NCI-H446 (cell line): Measurements from ENCODE around the gene PARVB.

Experiments used
- DNase-seq, 2 experiments: peaks; one replicate each; lab custom pipeline; 2025; lab: John Stamatoyannopoulos, UW

PARVB gene

DNA sequence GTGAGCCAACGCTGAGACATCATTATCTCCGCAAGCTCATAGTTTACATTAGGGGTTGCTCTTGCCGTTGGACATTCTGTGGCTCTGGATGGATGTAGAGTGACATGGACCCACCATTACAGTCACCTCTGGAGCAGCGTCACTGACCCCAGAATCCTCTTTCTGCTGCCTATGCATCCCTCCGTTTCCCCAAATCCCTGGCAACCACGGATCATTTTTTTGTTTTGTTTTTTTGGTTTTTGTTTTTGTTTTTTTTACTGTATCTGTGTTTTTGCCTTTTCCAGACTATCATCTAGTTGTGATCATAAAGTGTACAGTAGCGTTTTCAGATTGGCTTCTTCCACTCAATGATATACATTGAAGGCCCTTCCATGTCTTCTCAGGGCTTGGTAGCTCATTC lies 4.0 kb downstream of the PARVB start:
- DNase-seq = no peak

- no peak for DNase-seq
These were observed 5.0 kb downstream of the PARVB start for GRCh38 chr22:44029069-44029468.

GRCh38 chr22:44030051-44030701 lies 6.1 kb downstream of the PARVB start:
- no peak for DNase-seq

- no peak for DNase-seq
These were observed 6.6 kb downstream of the PARVB start for GRCh38 chr22:44030702-44031082.

- DNase-seq = no peak
These were observed 7.3 kb downstream of the PARVB start for GRCh38 chr22:44031158-44031952.

GRCh38 chr22:44032126-44032730 lies 8.1 kb downstream of the PARVB start:
- no peak for DNase-seq

GRCh38 chr22:44033287-44033686 lies 9.2 kb downstream of the PARVB start:
- DNase-seq = no peak

- no peak for DNase-seq
These were observed 9.6 kb downstream of the PARVB start for GRCh38 chr22:44033694-44034093.

DNA sequence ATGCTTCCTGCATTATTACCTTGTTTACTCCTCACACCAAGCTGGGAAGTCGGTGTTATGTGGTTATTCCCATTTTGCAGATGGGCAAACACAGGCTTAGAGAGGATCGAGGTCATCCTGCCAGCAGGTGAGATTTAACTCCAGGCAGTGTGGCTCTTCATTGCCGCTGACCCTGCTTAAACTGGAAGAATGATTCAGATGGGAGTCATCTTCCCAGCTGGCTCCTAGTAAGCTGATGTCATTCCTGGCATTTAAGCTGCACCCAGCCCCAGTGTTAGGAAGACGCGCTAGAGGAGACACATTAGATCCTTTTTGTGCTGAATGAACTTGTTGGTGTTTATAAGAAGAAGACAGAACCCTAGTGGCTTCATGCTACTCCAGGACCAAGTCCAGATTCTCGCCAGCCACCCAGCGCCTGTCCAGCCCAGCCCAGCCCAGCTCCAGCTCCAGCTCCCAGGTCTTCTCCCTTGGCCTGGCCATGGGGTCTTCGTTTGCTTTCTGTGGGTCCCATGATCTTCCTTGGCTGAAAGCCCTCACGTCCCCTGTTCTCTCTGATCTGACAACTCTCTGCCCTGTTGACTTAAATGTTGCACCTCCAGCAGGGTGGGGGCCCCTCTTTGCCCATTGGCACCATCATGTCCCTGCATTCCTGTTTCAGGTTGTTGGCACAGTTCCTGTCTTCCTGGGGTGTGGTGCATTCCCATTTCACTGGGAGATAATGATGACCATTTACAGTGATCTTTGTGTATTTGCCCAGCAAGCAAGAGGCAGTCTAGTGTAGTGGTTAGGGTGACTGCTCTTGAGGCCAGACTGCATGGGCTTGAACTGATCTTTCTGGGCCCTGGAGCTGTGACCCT lies 13.6 kb downstream of the PARVB start:
- DNase-seq = peak in 1 of 2 experiments; percentile 63

GRCh38 chr22:44039566-44040171 lies 15.6 kb downstream of the PARVB start:
- DNase-seq = no peak

GRCh38 chr22:44042249-44043218 lies 18.4 kb downstream of the PARVB start:
- DNase-seq = no peak

DNA sequence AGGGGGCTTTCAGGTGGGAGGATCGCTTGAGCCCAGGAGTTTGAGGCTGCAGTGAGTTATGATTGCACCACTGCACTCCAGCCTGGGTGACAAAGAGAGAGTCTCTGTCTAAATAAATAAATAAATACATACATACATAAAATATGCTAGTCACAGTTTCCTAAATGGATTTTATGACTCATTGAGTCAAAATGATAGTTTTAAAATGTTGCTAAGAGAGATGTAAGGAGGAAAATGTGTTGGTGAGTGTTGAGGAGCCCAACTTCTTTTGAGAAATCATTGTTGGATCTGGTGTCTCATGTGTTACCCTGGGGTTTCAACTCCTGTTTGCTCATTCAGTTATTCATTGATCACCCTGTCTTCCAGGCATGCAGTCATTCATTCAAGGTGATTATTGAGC lies 21.0 kb downstream of the PARVB start:
- no peak for DNase-seq

GRCh38 chr22:44046485-44047141 lies 22.5 kb downstream of the PARVB start:
- DNase-seq = no peak

DNA sequence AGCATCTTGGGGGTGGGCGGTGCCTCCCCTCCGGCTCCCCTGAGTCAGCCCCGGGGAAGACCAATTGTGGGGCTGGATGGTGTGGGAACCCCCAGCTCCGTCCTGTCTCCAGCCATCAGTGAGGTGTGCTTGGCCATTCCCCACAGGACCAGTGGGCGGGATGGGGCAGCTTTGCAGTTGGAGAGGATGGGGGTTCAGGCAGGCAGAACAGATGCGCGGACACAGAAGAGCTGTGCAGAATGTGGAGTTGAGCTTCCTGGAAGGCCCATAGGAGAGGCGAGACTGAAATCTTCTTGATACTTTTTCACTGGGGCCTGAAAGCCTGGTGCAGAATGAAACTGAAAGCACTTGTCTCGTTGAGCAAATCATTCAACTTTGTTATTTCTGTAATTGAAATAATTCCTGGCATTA lies 23.8 kb downstream of the PARVB start:
- DNase-seq = no peak

- DNase-seq = peak; percentile 36 to 83
These were observed 25.6 kb downstream of the PARVB start for GRCh38 chr22:44049486-44050231.

- no peak for DNase-seq
These were observed 26.8 kb downstream of the PARVB start for GRCh38 chr22:44050766-44051355.

DNA sequence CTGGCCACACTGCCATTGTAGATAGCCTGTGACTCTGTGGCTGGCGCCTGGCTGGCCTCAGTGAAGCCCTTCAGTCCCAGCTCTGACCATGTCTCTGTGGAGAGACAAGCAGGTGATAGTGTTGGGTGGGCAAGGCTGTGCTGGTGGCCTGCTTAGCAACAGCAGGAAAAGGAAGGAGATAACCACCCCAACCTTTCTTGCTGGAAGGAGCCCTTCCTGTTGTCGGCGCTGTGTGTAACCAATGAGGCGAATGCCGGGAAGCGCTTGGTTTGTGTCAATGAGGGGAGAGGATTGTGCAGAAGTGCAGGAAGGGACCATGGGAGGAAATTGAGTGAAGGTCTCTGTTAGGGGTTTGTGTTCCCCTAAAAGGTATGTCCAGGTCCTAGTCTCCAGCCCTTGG lies 27.3 kb downstream of the PARVB start:
- DNase-seq = no peak

DNA sequence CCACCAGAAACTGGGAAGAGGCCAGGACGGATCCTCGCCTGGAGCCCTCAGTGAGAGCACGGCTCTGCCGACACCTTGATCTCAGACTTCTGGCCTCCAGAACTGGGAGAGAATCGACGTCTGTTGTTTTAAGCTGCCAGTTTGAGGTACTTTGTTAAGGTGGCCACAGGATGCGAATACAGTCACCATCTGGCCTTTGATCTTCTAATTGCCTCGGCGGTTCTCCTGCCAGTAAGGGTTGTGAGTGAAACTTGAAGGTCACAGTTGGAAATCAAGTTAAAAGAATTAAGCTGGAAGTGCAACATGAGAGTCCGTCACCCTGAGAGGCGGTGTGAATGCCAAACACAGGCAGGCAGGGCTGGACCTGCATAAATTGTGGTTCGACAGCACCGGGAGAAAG lies 27.9 kb downstream of the PARVB start:
- no peak for DNase-seq

DNA sequence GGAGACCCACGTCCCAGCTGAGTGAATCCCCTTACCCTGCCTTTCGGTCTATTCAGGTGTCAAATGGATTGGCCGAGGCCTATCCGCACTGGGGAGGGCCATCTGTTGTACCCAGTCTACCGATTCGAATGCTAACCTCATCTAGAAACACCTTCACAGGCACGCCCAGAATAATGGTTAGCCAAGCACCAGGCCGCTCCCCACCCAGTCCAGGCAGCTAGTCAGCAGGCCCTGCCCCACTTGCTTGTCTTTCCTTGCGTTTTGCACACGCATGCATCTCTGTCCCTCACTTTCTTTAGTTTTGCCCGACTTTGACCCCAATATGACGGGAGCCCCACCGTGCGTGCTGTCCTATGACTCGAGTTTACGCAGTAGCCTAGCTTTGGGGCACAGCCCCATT lies 31.7 kb downstream of the PARVB start:
- DNase-seq = no peak
